ENCODE measurements around the gene MDFI.

MDFI gene

DNA sequence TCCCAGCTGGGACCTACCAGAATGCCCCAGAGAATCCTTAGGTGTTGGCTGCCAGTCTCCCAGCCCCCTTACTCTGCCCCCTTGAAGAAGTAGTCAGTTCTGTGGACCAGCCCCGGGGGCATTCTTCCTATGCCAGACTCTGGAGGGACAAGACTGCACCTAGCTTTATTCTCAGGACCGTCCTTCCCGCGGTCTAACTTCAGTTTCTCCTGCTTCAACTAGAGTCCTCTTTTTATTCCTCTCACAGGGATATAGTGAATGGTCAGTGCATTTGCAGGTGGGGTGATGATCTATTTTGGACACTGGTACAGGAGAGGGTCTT, 35.9 kb upstream of the MDFI start:
- DNase-seq (ENCODE audit: low read depth) = no peak
- TF ChIP-seq, protein P1, sequence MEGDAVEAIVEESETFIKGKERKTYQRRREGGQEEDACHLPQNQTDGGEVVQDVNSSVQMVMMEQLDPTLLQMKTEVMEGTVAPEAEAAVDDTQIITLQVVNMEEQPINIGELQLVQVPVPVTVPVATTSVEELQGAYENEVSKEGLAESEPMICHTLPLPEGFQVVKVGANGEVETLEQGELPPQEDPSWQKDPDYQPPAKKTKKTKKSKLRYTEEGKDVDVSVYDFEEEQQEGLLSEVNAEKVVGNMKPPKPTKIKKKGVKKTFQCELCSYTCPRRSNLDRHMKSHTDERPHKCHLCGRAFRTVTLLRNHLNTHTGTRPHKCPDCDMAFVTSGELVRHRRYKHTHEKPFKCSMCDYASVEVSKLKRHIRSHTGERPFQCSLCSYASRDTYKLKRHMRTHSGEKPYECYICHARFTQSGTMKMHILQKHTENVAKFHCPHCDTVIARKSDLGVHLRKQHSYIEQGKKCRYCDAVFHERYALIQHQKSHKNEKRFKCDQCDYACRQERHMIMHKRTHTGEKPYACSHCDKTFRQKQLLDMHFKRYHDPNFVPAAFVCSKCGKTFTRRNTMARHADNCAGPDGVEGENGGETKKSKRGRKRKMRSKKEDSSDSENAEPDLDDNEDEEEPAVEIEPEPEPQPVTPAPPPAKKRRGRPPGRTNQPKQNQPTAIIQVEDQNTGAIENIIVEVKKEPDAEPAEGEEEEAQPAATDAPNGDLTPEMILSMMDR (IDR thresholded peaks at IDR 0.05; ENCODE audit: control insufficient read depth, extremely low read depth, insufficient read depth) = no peak
- H3K4me3 ChIP-seq (ENCODE audit: low read depth, low read length) = no peak overlapping the region

DNA sequence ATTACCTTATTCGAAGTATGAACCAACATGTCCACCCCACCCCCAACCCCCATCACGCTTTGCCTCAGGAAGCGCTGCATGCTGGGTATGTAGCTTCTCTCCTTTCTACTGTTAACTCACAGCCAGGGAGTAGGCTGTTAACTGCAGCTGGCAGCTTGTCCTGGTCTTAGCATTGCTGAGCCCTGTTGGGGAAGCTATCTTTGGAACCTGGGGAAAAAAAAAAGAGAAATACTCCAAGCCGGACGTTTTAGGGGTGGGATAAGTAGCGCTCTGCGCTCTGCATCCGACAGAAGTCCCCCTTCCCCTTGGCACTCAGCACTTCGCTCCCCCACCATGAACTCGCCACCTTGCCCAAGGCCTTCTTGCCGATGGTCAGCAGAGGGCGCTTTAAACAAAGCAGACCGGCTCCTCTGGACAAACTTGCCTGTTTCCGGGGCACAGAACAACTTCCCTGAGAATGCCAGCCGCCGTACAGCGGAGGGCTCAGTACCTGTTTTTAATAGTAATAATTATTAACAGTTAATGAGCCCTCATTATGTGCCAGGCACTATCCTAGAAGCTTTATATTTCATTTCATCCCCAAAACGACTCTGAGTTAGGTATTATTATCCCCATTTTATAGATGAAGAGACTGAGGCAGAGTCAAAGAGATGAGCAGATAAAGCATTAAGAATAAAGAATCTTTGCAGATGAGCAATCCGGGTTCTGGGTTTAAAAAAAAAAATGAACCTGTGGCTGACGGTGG, 35.2 kb upstream of the MDFI start:
- DNase-seq (ENCODE audit: low read depth) = peak; percentile 56
- TF ChIP-seq, protein P1 (IDR thresholded peaks at IDR 0.05; ENCODE audit: control insufficient read depth, extremely low read depth, insufficient read depth) = peak; percentile 88
- H3K4me3 ChIP-seq (ENCODE audit: low read depth, low read length) = peak overlapping the region; percentile 28

DNA sequence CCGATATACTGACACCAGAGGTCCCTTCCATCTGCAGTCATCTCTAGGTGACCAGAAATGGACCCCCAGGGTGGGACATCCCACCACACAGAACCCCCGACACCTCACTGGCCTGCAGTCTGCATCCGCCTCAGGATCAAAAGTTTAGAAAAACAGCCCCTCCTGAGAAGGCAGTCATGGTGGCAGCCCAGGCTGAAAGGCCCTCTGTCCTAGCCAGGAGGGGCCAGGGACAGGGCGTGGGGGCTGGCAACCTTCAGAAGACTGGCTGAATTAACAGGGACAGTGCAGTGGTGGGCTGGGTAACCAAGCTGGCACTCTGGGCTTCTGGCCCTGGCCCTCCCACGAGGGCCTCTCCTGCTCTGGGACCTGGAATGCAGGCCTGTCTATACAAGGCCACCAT, 34.3 kb upstream of the MDFI start:
- DNase-seq (ENCODE audit: low read depth) = no peak
- TF ChIP-seq, protein P1 (IDR thresholded peaks at IDR 0.05; ENCODE audit: control insufficient read depth, extremely low read depth, insufficient read depth) = no peak
- no peak overlapping the region for H3K4me3 ChIP-seq (ENCODE audit: low read depth, low read length)

DNA sequence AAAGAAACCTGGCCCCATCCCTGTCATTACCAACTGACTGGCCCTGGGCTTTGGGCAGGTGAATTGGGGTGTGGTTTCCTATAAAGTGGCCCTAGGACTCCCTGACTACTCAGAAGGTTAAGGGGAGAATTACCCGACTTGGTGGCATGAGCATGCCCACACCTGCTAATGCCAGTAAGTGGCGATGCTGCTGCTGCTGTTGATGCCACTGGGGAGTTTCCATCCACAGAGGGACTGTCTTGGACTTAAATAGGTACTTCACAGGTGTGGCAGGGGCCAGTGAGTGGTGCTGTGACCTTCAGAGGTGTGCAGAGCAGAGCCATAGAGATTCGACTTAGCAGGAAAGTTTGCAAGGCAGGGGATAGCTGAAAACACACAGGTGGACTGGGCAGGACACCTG, 32.6 kb upstream of the MDFI start:
- TF ChIP-seq, protein P1 (IDR thresholded peaks at IDR 0.05; ENCODE audit: control insufficient read depth, extremely low read depth, insufficient read depth) = no peak
- DNase-seq (ENCODE audit: low read depth) = no peak
- H3K4me3 ChIP-seq (ENCODE audit: low read depth, low read length) = no peak overlapping the region

DNA sequence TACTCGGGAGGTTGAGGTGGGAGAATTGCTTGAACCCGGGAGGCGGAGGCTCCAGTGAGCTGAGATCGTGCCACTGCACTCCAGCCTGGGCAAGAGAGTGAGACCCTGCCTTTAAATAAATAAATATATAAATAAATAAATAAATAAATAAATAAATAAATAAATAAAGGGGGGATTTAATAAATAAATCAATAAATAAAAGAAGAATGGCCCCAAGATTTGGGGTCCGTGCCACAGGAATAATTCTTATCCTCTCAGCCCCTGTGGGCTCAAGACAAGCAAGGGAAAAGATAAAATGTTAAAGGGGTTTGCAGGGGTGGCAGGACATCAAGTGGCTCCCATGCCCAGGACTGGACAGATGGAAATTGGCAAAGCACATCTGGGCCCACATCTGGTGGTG, 31.2 kb upstream of the MDFI start:
- no peak overlapping the region for H3K4me3 ChIP-seq (ENCODE audit: low read depth, low read length)
- TF ChIP-seq, protein P1 (IDR thresholded peaks at IDR 0.05; ENCODE audit: control insufficient read depth, extremely low read depth, insufficient read depth) = no peak
- DNase-seq (ENCODE audit: low read depth) = no peak

DNA sequence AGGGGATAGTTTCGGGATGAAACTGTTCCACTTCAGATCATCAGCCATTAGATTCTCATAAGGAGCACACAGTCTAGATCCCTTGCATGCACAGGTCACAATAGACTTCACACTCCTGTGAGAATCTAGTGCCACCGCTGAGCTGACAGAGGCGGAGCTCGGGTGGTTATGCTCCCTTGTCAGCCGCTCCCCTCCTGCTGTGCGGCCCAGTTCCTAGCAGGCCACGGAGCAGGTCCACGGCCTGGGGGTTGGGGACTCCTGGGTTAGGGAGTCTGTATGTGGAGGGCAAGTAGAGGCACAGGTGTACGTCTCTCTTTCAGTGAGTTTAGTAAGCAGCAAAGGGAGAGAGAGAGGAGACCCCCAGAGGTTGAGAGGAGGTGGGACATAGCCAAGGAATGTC, 30.5 kb upstream of the MDFI start:
- no peak for DNase-seq (ENCODE audit: low read depth)
- TF ChIP-seq, protein P1 (IDR thresholded peaks at IDR 0.05; ENCODE audit: control insufficient read depth, extremely low read depth, insufficient read depth) = no peak
- no peak overlapping the region for H3K4me3 ChIP-seq (ENCODE audit: low read depth, low read length)

Data from LNCaP clone FGC (cell line).